GM19397 (cell line): ENCODE measurements around the gene PDCD7.

Experiments
- ATAC-seq: cut with Tn5 transposase; IDR thresholded peaks from one replicate; pipeline ENCODE4 v1.9.1; 2021; ENCODE audit warnings: mild to moderate bottlenecking, moderate library complexity; ENCODE audit not compliant: unreplicated experiment

The PDCD7 gene

GRCh38 chr15:65092911-65093792 lies 40.5 kb downstream of the PDCD7 start:
- no peak for ATAC-seq

GRCh38 chr15:65091946-65092770 lies 41.5 kb downstream of the PDCD7 start:
- no peak for ATAC-seq

GRCh38 chr15:65089206-65089824 lies 44.3 kb downstream of the PDCD7 start:
- ATAC-seq = no peak

GRCh38 chr15:65088643-65089021 lies 45.0 kb downstream of the PDCD7 start:
- ATAC-seq = no peak

GRCh38 chr15:65087873-65088642 lies 45.5 kb downstream of the PDCD7 start:
- no peak for ATAC-seq

GRCh38 chr15:65087411-65087810 lies 46.2 kb downstream of the PDCD7 start:
- ATAC-seq = no peak

- ATAC-seq = no peak
These were observed 46.9 kb downstream of the PDCD7 start for GRCh38 chr15:65086680-65087111.

GRCh38 chr15:65085990-65086679 lies 47.5 kb downstream of the PDCD7 start:
- ATAC-seq = no peak

GRCh38 chr15:65085207-65085753 lies 48.3 kb downstream of the PDCD7 start:
- no peak for ATAC-seq

- no peak for ATAC-seq
These were observed 49.0 kb downstream of the PDCD7 start for GRCh38 chr15:65084500-65085206.

GRCh38 chr15:65083262-65083701 lies 50.3 kb downstream of the PDCD7 start:
- no peak for ATAC-seq

GRCh38 chr15:65082303-65082953 lies 51.2 kb downstream of the PDCD7 start:
- ATAC-seq = no peak

- ATAC-seq = no peak
These were observed 51.9 kb downstream of the PDCD7 start for GRCh38 chr15:65081758-65082157.

GRCh38 chr15:65081270-65081669 lies 52.3 kb downstream of the PDCD7 start:
- no peak for ATAC-seq

GRCh38 chr15:65079580-65079979 lies 54.0 kb downstream of the PDCD7 start:
- ATAC-seq = no peak

GRCh38 chr15:65077981-65078352 lies 55.6 kb downstream of the PDCD7 start:
- ATAC-seq = no peak

- ATAC-seq = no peak
These were observed 56.2 kb downstream of the PDCD7 start for GRCh38 chr15:65077291-65077980.
